ENCODE measurements around the gene TACR1.

TACR1 gene

GRCh38 chr2:75170889-75171288 is 28.4 kb downstream of the TACR1 start:
- DNase-seq (ENCODE audit: low read depth), result no peak
- no peak for TF ChIP-seq CTCF (IDR thresholded peaks at IDR 0.05; ENCODE audit: control insufficient read depth, insufficient read depth, low read depth, low read length, missing control alignments)
- H3K4me3 ChIP-seq (ENCODE audit: control insufficient read depth, low read depth, low read length), result no peak overlapping the region

GRCh38 chr2:75168186-75168585 is 31.1 kb downstream of the TACR1 start:
- TF ChIP-seq CTCF (IDR thresholded peaks at IDR 0.05; ENCODE audit: control insufficient read depth, insufficient read depth, low read depth, low read length, missing control alignments), result no peak
- DNase-seq (ENCODE audit: low read depth), result no peak
- no peak overlapping the region for H3K4me3 ChIP-seq (ENCODE audit: control insufficient read depth, low read depth, low read length)

DNA sequence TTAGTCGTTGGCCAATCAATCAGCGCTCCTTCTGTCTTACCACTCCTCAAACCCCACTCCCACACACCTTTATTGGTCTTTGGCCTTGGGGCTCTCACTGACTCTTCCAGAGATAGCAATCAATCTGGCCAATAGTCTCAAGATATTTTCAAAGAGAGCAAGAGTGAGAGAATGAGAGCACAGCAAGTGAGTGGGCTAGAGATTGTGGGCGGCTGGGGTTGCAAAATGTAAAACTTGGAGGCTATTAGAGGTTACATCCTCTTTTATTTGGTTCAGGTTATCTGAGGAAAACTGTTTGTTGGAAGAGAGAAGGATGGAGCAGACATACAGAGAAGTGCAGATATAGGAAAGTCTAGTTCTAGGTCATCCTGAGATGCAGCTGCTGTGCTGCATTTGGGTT is 32.8 kb downstream of the TACR1 start:
- H3K4me3 ChIP-seq (ENCODE audit: control insufficient read depth, low read depth, low read length), result no peak overlapping the region
- no peak for DNase-seq (ENCODE audit: low read depth)
- no peak for TF ChIP-seq CTCF (IDR thresholded peaks at IDR 0.05; ENCODE audit: control insufficient read depth, insufficient read depth, low read depth, low read length, missing control alignments)

GRCh38 chr2:75162897-75163296 is 36.4 kb downstream of the TACR1 start:
- no peak for DNase-seq (ENCODE audit: low read depth)
- no peak overlapping the region for H3K4me3 ChIP-seq (ENCODE audit: control insufficient read depth, low read depth, low read length)
- TF ChIP-seq CTCF (IDR thresholded peaks at IDR 0.05; ENCODE audit: control insufficient read depth, insufficient read depth, low read depth, low read length, missing control alignments), result no peak

DNA sequence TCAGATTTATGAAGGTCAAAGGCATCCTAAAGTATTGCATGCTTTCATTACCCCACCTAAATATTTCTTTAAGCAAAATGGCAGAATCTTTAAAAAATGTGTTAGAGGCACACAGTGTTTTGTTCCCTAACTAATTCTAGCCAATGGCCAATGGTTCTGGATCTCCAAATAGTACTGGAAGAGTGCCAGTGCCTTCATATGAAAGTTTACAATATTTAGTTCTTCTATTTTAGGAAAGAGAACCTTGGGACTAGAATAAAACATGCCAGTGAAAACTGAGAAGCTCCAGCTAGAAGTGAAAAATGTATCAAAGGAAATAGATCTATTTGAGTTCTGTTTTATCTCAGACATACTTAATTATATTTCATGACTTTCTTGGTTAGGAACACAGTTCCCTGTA is 37.1 kb downstream of the TACR1 start:
- no peak for DNase-seq (ENCODE audit: low read depth)
- TF ChIP-seq CTCF (IDR thresholded peaks at IDR 0.05; ENCODE audit: control insufficient read depth, insufficient read depth, low read depth, low read length, missing control alignments), result no peak
- H3K4me3 ChIP-seq (ENCODE audit: control insufficient read depth, low read depth, low read length), result no peak overlapping the region

DNA sequence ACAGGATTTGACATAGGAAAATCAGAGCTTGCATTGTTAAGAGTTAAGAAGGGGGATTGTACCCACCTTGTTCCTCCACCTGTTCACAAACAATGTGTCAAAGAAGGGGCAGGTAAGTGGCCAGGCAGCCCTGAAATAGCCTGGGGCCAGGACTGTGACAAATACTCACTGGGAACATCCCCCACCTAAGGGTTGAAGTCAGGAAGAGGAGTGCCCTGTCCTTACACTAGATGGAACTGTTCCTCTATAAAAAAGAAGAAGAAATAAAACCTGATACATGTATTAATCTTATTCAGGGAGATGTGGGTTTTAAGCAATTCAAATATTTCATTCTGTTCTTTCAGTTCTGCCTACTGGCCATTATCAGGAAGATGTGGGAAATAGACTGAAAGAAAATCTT is 41.9 kb downstream of the TACR1 start:
- TF ChIP-seq CTCF (IDR thresholded peaks at IDR 0.05; ENCODE audit: control insufficient read depth, insufficient read depth, low read depth, low read length, missing control alignments), result peak; percentile 46
- no peak for DNase-seq (ENCODE audit: low read depth)
- no peak overlapping the region for H3K4me3 ChIP-seq (ENCODE audit: control insufficient read depth, low read depth, low read length)

DNA sequence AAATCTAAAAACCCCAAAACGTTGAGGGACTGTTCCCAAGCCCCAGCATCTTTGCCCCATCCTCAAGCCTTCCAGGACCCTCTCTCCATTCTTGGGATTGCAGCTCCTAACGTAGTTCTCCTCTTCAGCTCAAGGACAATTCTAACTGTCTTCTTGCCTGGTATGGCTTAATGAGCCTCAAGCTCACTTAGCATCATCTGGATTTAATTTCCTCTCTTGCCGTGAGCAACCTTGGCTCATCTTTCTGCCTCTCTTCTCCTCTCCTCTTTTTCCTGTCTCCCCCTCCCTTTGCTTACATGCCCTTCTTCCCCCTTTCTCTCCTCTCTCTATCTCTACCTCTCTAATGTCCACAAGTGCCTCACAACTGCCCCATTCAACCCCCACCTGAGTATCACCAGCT is 44.2 kb downstream of the TACR1 start:
- TF ChIP-seq CTCF (IDR thresholded peaks at IDR 0.05; ENCODE audit: control insufficient read depth, insufficient read depth, low read depth, low read length, missing control alignments), result no peak
- DNase-seq (ENCODE audit: low read depth), result peak; percentile 39
- no peak overlapping the region for H3K4me3 ChIP-seq (ENCODE audit: control insufficient read depth, low read depth, low read length)

Measured in AG09309 (cell line).